ENCODE measurements around the gene KDM4C.

- TF ChIP-seq, protein P1, sequence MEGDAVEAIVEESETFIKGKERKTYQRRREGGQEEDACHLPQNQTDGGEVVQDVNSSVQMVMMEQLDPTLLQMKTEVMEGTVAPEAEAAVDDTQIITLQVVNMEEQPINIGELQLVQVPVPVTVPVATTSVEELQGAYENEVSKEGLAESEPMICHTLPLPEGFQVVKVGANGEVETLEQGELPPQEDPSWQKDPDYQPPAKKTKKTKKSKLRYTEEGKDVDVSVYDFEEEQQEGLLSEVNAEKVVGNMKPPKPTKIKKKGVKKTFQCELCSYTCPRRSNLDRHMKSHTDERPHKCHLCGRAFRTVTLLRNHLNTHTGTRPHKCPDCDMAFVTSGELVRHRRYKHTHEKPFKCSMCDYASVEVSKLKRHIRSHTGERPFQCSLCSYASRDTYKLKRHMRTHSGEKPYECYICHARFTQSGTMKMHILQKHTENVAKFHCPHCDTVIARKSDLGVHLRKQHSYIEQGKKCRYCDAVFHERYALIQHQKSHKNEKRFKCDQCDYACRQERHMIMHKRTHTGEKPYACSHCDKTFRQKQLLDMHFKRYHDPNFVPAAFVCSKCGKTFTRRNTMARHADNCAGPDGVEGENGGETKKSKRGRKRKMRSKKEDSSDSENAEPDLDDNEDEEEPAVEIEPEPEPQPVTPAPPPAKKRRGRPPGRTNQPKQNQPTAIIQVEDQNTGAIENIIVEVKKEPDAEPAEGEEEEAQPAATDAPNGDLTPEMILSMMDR (IDR thresholded peaks at IDR 0.05): no peak
- TF ChIP-seq POLR2AphosphoS5 (IDR thresholded peaks at IDR 0.05; ENCODE audit: low read depth, low read length) (no peak), TCF7L2 (IDR thresholded peaks at IDR 0.05; ENCODE audit: low read depth, low read length) (no peak), SIN3A (IDR thresholded peaks at IDR 0.05; ENCODE audit: borderline replicate concordance, insufficient read depth, low read depth, low read length) (no peak)
- TF ChIP-seq, protein P2, sequence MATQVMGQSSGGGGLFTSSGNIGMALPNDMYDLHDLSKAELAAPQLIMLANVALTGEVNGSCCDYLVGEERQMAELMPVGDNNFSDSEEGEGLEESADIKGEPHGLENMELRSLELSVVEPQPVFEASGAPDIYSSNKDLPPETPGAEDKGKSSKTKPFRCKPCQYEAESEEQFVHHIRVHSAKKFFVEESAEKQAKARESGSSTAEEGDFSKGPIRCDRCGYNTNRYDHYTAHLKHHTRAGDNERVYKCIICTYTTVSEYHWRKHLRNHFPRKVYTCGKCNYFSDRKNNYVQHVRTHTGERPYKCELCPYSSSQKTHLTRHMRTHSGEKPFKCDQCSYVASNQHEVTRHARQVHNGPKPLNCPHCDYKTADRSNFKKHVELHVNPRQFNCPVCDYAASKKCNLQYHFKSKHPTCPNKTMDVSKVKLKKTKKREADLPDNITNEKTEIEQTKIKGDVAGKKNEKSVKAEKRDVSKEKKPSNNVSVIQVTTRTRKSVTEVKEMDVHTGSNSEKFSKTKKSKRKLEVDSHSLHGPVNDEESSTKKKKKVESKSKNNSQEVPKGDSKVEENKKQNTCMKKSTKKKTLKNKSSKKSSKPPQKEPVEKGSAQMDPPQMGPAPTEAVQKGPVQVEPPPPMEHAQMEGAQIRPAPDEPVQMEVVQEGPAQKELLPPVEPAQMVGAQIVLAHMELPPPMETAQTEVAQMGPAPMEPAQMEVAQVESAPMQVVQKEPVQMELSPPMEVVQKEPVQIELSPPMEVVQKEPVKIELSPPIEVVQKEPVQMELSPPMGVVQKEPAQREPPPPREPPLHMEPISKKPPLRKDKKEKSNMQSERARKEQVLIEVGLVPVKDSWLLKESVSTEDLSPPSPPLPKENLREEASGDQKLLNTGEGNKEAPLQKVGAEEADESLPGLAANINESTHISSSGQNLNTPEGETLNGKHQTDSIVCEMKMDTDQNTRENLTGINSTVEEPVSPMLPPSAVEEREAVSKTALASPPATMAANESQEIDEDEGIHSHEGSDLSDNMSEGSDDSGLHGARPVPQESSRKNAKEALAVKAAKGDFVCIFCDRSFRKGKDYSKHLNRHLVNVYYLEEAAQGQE (IDR thresholded peaks at IDR 0.05; ENCODE audit: insufficient read depth in 1 of 2, low read depth in 2 of 2, low read length in 1 of 2): no peak
These were observed 217.4 kb downstream of the KDM4C start for GRCh38 chr9:6975198-6975597.
